ENCODE results near the gene ERICH6B. TPM values are rescaled to one million over a fixed set of nuclear protein-coding genes. Genes with fewer than 3 reads are reported as not detected.

Gene ERICH6B
- total and polyA plus RNA-seq, 3 donors from 2014 or later, result 2.4 to 6.9 (median 2.4) TPM

DNA sequence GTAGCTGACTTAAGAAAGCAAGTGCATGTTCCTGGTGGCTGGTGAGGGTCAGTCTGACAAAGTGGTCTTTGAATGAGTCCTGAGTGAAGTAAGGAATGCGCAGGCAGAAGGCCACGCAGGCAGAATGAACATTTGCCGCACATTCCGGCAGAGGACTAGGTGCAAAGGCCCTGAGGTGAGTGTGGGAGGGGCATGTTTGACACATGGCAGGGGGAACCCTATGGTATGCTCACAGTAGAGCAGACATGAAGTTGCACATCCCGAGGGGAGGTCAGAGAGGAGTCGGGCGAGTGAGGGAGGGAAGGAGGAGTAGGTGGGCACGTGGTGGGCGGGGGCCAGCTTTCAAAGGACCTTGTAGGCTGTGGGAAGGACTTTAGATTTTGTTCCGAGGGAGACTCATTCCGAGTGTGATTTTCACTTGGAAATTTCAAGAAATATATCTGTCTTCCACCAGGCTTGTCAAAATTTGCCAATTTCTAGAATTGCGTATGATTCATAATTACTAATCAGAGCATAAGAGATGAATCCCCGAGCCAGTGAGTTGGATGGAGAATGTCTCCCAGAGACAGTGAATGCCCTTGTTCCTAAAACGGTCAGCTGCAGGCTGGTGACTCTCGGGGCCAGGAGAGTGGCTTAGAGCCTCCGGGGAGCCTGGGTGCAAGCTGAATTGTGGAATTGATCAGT, 40.3 kb downstream of the ERICH6B start:
- H3K27ac ChIP-seq, result no peak overlapping the region
- intact Hi-C loops (cut with DNase I; ENCODE audit: low total_unique reads), result no loop called here
- 82 to 89% methylated on average over 16 of the region's 16 CpGs for WGBS, 2 donors
- H3K4me1 ChIP-seq, result no peaks in the 10 kb centered on the region
- no peak for DNase-seq
- no peak for TF ChIP-seq POLR2A (IDR thresholded peaks at IDR 0.05)
- TF ChIP-seq, protein P1, sequence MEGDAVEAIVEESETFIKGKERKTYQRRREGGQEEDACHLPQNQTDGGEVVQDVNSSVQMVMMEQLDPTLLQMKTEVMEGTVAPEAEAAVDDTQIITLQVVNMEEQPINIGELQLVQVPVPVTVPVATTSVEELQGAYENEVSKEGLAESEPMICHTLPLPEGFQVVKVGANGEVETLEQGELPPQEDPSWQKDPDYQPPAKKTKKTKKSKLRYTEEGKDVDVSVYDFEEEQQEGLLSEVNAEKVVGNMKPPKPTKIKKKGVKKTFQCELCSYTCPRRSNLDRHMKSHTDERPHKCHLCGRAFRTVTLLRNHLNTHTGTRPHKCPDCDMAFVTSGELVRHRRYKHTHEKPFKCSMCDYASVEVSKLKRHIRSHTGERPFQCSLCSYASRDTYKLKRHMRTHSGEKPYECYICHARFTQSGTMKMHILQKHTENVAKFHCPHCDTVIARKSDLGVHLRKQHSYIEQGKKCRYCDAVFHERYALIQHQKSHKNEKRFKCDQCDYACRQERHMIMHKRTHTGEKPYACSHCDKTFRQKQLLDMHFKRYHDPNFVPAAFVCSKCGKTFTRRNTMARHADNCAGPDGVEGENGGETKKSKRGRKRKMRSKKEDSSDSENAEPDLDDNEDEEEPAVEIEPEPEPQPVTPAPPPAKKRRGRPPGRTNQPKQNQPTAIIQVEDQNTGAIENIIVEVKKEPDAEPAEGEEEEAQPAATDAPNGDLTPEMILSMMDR (IDR thresholded peaks at IDR 0.05), result no peak
- H3K4me3 ChIP-seq, result no peak overlapping the region
- no peaks in the 10 kb centered on the region for H3K36me3 ChIP-seq (ENCODE audit: low read depth, missing control alignments)
- H3K27me3 ChIP-seq, result no peaks in the 10 kb centered on the region
- no peaks in the 10 kb centered on the region for H3K9me3 ChIP-seq

DNA sequence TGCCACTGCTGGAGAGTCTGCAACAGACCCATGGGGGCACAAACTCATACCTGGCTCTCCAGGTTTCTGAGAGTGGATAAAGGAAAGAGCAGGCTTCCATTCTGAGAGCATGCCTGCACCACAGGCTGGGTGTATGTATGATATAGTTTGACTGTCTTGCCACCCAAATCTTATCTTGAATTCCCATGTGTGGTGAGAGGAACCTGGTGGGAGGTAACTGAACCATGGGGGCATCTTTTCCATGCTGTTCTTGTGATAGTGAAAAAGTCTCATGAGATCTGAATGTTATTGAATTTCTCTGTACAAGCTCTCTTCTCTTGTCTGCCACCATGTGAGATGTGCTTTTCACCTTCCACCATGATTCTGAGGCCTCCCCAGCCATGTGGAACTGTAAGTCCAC, 50.2 kb downstream of the ERICH6B start:
- no peaks in the 10 kb centered on the region for H3K27me3 ChIP-seq
- no peak overlapping the region for H3K27ac ChIP-seq
- H3K4me3 ChIP-seq, result no peak overlapping the region
- H3K9me3 ChIP-seq, result no peaks in the 10 kb centered on the region
- no peaks in the 10 kb centered on the region for H3K36me3 ChIP-seq (ENCODE audit: low read depth, missing control alignments)
- TF ChIP-seq, protein P1 (IDR thresholded peaks at IDR 0.05), result no peak
- no peak for TF ChIP-seq POLR2A (IDR thresholded peaks at IDR 0.05)
- DNase-seq, result no peak
- intact Hi-C loops (cut with DNase I; ENCODE audit: low total_unique reads), result no loop called here
- no peaks in the 10 kb centered on the region for H3K4me1 ChIP-seq

DNA sequence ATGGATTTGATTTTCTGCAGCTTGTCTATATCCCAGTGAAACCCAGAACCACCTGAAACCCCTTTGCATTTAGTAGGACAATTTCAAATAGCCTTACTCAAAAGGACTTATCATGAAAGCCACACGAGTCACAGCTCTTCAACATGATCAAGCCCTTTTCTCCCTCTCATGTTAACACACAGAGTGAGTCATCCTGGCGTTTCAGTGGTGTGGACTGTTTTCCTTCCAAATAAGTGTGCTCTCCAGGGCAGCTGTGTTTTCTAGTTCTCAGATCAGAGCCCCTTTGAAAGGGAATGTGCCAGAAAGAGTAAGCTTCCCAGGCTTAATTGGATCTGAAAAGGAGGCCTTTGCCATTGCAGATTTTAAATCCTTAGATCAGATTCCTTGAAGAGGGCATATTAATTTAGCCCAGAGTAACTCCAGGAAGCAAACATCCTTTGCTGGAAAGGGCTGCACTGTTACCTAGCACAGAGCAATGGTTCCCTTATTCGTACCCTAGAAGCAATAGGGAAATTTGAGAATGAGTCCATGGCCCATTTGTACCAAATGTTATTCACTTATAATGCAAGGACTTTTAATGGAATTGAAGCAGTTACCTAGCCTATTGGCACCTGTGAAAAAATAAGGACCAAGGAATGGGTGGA, 51.3 kb downstream of the ERICH6B start:
- H3K4me1 ChIP-seq, result no peaks in the 10 kb centered on the region
- WGBS, 2 donors, result 63 to 69% methylated on average over 3 of the region's 3 CpGs
- intact Hi-C loops (cut with DNase I; ENCODE audit: low total_unique reads), result no loop called here
- H3K36me3 ChIP-seq (ENCODE audit: low read depth, missing control alignments), result no peaks in the 10 kb centered on the region
- no peaks in the 10 kb centered on the region for H3K9me3 ChIP-seq
- no peak overlapping the region for H3K27ac ChIP-seq
- no peak overlapping the region for H3K4me3 ChIP-seq
- no peak for DNase-seq
- H3K27me3 ChIP-seq, result no peaks in the 10 kb centered on the region
- TF ChIP-seq, protein P1 (IDR thresholded peaks at IDR 0.05), result no peak
- TF ChIP-seq POLR2A (IDR thresholded peaks at IDR 0.05), result no peak

DNA sequence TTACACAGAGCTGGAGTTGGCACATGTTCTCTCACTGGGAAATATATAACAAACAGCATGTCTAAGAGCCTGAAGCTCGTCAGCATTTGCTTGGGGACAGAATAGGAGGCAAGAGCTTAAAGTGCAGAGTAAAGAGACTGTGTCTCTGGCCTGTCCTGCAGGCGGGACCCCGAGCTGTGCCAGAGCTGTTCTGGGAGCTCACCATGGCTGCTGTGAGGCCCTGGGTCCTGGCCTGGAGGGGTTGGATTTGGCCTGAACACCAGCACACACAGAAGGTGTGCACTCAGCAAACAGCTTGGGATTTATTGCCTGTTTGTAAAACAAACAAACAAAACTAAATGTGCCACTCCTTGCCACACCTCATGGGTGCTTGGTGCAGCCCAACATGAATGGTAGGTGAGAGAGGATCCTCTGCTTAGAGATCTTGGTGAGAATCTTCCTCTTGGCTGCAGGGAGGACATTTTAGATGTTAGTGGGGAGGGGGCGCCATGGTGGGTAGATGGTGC, 60.9 kb downstream of the ERICH6B start:
- Histone ChIP-seq H3K36me3 (ENCODE audit: low read depth, missing control alignments) (no peaks in the 10 kb centered on the region), H3K27ac (no peak overlapping the region), H3K9me3 (no peaks in the 10 kb centered on the region), H3K4me1 (no peaks in the 10 kb centered on the region), H3K4me3 (no peak overlapping the region), H3K27me3 (no peaks in the 10 kb centered on the region)
- intact Hi-C loops (cut with DNase I; ENCODE audit: low total_unique reads), result no loop called here
- 81 to 88% methylated on average over 2 to 4 of the region's 4 CpGs for WGBS, 2 donors
- TF ChIP-seq, protein P1 (IDR thresholded peaks at IDR 0.05), result no peak
- TF ChIP-seq POLR2A (IDR thresholded peaks at IDR 0.05), result no peak
- no peak for DNase-seq

Data from testis (tissue), 3 donors.